NCI-H82 treated with DMSO at 0.1 percent for 48 hours (cell line): ENCODE results near the gene BRINP1.
"Not testable (repeated sequence)": the region's sequence is repeated elsewhere in the genome, so short reads cannot be mapped to it uniquely, and the experiment has no call there.

Experiments used
- DNase-seq: peaks from one replicate; lab custom pipeline; 2025; ENCODE audit not compliant: unreplicated experiment; lab: John Stamatoyannopoulos, UW

The BRINP1 gene

GRCh38 chr9:119215651-119216050, 153.6 kb downstream of the BRINP1 start:
- DNase-seq: no peak

DNA sequence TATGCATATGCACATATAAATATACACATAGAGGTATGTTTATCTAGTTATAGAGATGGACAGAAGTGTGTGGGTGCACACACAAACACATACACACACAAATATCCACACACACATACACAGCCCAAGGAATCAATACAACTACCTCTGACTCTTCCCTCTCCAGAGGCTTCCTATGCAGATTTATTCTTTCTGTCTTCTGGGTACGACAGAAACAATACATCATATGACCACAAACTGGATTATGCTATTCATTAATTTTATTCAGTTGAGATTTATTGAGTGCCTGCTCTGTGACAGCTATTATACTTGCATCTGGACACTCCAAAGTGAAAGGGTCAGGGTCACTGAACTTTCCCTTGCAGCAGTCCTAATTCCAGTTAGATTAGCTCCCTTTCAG, 155.8 kb downstream of the BRINP1 start:
- no peak for DNase-seq

GRCh38 chr9:119197893-119198607, 171.2 kb downstream of the BRINP1 start:
- DNase-seq: no peak

DNA sequence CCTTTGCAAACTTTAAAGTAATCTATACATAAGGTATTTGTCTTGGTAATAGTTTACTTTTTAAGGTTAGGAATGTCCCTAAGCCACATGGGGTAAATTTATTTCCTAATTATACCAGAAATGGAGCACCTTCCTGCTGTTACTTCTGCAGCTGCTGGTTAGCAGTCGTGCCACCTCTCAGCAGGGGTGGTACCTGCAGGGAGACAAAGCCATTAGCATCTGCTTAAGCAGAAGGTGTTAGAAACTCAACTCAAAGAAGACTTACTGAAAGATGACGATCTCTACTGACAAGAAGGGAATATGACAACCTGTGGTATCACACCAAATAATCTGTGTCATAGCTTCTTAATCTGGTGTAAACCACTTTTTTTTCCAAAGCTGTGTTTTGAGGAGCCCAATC, 173.7 kb downstream of the BRINP1 start:
- no peak for DNase-seq

GRCh38 chr9:119185298-119185697, 183.9 kb downstream of the BRINP1 start:
- DNase-seq: no peak

- no peak for DNase-seq
Observed at GRCh38 chr9:119184265-119184936, 184.8 kb downstream of the BRINP1 start.

DNA sequence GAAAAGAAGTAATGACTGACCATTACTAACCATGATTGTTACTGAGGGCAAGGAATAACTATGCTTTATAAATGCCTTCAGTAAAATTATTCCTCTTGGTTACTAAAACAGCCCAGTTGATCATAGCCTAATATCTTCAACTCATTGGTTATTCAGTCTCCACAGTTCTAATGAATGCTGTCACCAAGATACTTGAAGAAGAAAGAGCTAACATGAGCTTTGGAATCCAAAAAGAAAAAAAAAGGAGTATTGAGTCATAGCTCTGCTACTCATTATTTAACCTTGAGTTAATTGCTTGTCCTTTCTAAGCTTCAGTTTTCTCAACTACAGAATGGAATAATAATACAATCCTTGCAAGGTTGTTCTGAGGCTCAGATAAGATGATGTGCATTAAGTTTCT, 187.7 kb downstream of the BRINP1 start:
- no peak for DNase-seq

DNA sequence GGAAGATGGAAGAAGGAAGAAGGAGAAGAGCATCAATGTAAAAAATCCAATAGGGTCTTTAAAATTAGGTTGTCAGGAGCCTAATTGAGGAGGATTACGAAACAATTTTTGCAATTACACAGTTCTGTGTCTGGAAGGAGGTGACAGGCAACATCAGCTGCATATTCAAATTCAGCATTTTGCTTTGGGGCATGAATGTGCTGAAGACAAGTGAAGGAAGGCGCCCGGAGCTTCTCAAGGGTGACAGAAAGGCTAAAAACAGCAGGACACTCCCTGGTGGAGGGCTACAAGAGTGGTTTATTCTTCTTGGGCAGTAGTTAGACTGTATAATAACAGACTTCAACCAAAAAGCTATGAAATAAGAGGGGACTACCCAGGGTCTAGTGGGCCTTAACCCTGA, 188.3 kb downstream of the BRINP1 start:
- no peak for DNase-seq

DNA sequence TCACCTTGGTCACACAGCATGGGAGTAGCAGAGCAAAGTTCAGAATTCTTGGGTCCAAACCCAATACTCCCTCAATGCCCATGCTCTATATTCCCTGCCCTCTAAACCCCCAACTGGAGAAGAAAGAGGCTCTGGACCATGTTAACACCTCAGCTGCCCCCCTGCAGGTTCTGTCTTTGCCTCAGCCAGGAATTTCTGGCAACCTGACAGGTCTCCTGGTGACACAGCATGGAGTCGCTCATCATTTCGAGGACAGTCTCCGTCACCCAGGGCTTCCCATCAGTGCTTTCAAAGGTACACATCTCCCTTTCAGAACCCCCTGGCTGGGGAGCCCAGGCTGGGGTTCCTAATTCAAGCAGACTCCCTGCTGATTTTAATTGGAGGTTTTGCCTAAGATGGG, 189.5 kb downstream of the BRINP1 start:
- no peak for DNase-seq

GRCh38 chr9:119177196-119177595, 192.0 kb downstream of the BRINP1 start:
- no peak for DNase-seq

DNA sequence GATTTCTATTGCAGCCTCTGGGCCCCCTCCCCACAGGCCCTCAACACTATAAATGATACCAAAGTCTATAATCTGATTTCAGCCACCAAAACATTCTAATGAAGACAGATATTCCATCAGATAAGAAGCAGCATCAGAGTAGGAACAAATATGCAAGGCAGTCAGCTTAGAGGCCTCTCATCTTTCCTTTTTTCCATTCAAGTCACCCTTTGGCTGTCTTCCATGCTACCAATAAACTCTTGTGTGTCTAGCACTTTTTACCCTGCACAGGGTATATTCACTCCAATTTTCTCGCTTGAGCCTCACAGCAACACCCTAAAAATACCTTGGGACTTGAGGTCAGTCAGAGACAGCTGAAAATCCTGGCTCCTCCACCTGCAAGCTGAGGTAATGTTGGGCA, 193.7 kb downstream of the BRINP1 start:
- DNase-seq: no peak

GRCh38 chr9:119169222-119169621, 200.0 kb downstream of the BRINP1 start:
- not testable (repeated sequence) for DNase-seq

DNA sequence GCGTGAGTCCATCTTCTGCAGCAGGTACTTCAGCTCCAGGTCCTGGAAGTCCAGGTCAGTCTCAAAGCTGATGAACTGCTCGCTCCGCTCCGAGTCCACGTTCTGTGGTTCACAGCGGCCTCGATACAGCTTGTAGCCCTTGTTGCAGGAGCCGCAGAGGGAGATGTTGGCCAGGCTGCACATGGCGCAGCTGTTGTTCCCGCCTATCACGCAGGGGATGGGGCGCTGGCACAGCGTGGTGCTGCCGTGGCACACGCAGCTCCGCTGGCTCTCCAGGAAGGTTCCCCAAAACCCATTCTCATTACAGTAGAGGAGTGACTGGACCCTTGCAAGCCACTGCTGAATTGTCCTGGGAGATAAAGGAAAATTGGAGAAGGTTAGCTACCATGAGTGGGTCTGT, 201.4 kb downstream of the BRINP1 start:
- DNase-seq: no peak

GRCh38 chr9:119167267-119167666, 202.0 kb downstream of the BRINP1 start:
- DNase-seq: no peak

DNA sequence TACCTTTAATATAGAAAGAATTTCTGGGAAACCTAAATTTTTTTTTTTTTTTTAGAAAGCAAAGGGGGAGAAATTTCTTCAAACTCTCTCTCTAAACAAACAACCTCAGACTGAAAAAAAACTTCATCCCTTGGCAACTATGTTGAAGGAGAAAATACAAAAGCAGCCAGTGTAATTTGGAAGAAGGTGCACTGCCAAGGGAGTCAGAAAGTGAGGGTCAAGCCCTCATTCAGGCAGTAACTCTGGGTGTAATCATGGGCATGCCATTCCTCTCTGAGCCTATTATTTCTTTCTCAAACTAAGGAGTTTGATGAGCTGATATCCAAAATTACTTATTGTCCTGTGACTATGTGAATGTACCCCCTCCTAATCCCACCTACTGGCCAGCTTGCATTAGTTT, 203.1 kb downstream of the BRINP1 start:
- no peak for DNase-seq

DNA sequence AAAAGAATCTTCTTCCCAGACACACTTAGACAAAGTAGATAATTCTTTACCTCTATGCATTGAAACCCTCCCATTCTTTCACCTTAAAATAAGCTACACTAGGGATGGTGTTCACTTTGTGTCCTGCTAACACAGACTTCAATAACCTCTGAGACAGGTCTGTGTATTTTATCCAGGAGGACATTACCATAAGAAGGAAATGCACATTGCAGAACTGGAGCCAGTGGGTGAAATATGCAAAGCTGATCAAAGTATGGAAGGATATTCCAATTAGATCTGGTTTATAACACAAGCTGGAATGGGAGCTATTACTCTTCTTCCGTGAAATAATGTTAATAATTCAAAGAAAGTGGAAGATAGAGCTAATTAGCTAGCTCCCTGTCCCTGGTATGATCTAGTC, 204.1 kb downstream of the BRINP1 start:
- DNase-seq: no peak

DNA sequence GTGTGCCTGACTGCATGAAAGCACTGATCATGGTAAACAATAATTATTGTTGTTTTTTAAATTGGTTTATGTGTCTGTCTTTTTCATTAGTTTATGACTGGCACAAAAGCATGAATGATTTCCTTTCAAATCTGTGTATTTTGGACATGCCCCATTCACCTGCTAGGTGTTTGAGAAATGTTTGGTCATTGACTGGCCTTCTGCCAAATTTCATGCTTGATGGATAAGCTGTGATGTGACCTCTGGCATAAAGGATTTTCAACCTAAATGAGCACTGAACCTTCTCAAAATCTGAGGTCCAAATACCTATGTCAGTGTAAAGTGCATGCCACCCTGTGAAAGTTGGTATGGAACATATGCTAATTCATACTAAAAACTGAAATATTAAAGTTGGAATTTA, 204.5 kb downstream of the BRINP1 start:
- DNase-seq: no peak

DNA sequence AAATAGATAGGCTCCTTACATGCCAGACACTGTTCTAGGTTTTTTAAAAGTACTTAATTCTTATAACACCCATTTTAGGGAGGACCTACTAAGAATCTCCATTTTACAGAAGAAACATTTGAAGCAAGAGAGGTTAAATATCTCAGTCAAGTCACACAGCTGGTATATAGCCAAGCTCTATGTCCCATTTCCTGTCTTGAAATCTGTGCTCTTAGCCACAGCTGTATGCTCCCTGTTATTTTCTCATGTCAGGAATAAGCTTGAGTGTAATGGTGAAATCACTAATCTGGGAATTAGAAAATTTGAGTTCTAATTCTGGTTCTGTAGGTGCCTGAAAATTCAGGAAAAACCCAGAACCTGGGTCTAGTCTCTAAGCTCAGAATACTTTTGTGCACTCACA, 208.7 kb downstream of the BRINP1 start:
- no peak for DNase-seq

DNA sequence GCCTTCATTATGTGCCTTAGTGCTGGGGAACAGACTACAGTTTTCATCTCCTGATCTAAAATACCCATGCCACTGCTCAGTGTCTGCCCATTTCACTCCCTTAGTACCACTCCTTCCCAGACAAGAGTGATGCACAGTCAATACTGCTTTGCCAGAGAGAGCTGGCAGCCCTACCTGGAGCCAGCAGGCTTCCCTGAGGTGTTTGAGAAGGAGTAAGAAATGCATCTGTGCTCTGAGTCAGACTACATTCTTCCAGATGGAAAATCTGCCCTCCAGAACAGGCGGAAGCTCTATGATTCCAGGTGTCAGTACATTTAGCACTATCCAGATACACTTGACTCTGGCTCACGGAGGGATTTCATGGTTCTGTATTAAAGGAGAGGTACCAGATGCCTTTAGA, 209.8 kb downstream of the BRINP1 start:
- DNase-seq: no peak

GRCh38 chr9:119157196-119157595, 212.0 kb downstream of the BRINP1 start:
- DNase-seq: no peak

DNA sequence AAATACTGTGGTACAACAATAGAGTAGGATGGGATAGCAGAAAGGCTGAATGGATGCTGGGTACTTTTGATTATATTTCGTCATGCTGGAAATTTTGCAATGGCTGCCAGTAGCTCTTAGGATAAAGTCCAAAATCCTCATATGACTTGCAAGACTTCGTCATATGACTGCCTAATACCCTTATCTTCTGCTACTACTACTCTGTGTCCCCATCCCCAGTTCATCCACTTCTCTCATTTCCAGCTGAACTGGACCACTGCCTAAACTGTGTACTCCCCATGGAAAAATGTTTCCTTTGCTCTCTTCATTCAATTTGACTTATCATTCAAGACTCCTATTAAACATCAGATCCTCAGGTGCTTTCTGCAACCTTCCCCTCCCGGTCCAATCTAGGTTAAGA, 212.9 kb downstream of the BRINP1 start:
- DNase-seq: no peak

GRCh38 chr9:119154527-119154926, 214.7 kb downstream of the BRINP1 start:
- DNase-seq: no peak

DNA sequence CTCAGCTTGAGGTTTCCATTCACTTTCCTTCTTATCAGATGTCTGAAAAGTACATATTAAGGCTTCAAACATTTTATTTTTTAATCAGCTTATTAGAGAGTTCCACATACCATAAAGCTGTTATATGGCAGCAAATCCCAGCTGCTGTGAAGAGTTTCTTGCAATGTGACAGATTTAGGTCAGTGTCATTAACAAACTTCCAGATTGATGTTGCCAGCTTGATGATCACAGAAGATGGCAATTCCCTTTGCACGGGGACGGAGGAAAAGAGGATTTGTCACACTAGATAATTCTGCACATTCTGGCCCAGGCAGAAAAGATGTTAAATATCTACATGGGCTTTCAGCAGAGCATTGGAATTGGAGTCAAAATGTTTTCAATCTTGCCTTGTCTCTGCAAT, 215.8 kb downstream of the BRINP1 start:
- no peak for DNase-seq
